Measurements from ENCODE around the gene ANXA2.
"Not testable (repeated sequence)": the region's sequence is repeated elsewhere in the genome, so short reads cannot be mapped to it uniquely, and the experiment has no call there.

ANXA2 gene

DNA sequence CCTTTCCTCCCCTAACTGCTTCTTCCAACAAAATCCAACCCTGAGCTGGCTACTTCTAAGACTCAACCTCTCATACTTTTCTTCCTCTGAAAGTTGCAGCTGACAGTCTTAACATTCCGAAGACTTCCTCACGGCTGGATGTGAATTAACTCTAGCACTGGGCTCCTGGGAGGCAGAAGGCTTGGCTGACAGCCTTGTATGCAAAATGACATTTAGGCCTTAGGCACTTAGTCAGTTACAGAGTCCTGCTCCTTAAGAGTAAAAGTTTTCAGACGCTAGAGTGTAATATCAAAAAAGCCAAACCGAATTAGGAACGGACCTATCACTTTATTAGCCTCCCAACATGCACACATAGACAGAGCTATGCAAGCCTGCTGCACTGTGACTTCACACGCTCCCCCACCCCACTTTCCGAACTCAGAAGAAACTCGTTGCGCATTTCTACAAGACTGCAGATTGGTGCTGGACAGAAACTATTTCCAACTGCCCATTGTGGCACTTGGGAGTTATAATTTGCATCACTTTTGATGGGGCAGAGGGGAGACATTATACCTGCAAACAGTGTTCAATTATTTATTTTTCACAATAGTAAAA lies 15.5 kb upstream of the ANXA2 start:
- no peaks in the 10 kb centered on the region for H3K9me2 ChIP-seq (ENCODE audit: low read depth, low read length)
- TF ChIP-seq EZH2 (IDR thresholded peaks at IDR 0.05; ENCODE audit: borderline replicate concordance, low read length): no peak
- TF ChIP-seq, protein P1, sequence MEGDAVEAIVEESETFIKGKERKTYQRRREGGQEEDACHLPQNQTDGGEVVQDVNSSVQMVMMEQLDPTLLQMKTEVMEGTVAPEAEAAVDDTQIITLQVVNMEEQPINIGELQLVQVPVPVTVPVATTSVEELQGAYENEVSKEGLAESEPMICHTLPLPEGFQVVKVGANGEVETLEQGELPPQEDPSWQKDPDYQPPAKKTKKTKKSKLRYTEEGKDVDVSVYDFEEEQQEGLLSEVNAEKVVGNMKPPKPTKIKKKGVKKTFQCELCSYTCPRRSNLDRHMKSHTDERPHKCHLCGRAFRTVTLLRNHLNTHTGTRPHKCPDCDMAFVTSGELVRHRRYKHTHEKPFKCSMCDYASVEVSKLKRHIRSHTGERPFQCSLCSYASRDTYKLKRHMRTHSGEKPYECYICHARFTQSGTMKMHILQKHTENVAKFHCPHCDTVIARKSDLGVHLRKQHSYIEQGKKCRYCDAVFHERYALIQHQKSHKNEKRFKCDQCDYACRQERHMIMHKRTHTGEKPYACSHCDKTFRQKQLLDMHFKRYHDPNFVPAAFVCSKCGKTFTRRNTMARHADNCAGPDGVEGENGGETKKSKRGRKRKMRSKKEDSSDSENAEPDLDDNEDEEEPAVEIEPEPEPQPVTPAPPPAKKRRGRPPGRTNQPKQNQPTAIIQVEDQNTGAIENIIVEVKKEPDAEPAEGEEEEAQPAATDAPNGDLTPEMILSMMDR (IDR thresholded peaks at IDR 0.05; ENCODE audit: low read length): no peak
- H3K9me3 ChIP-seq (ENCODE audit: low read length): no peaks in the 10 kb centered on the region
- no peak overlapping the region for H3K4me2 ChIP-seq (ENCODE audit: low read length)
- no peaks in the 10 kb centered on the region for H3K27me3 ChIP-seq (ENCODE audit: insufficient read depth, low read length)
- no peaks in the 10 kb centered on the region for H3F3A ChIP-seq (ENCODE audit: insufficient read depth, low read length)
- no peak overlapping the region for H3K4me3 ChIP-seq (ENCODE audit: low read depth, low read length, poor library complexity, severe bottlenecking)
- H3K79me2 ChIP-seq (ENCODE audit: insufficient read depth, low read length): no peaks in the 10 kb centered on the region
- no peaks in the 10 kb centered on the region for H3K36me3 ChIP-seq (ENCODE audit: insufficient read depth, low read length)
- H3K4me1 ChIP-seq (ENCODE audit: insufficient read depth, low read length, severe bottlenecking): no peaks in the 10 kb centered on the region
- no peak overlapping the region for H3K27ac ChIP-seq (ENCODE audit: low read depth, low read length, poor library complexity, severe bottlenecking)
- no peaks in the 10 kb centered on the region for H4K20me1 ChIP-seq (ENCODE audit: insufficient read depth, low read length)
- H2AFZ ChIP-seq (ENCODE audit: low read length): no peak overlapping the region
- H3K9ac ChIP-seq (ENCODE audit: low read length): no peak overlapping the region

DNA sequence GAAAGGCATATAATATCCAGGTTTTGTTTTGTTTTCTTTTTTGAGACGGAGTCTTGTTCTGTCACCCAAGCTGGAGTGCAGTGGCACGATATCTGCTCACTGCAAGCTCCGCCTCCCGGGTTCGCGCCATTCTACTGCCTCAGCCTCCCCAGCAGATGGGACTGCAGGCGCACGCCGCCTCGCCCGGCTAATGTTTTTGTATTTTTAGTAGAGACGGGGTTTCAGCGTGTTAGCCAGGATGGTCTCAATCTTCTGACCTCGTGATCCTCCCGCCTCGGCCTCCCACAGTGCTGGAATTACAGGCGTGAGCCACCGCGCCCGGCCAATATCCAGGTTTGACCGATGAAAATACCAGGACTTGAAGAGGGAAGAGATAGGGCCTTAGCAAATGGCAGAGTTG lies 15.0 kb upstream of the ANXA2 start:
- H3K4me3 ChIP-seq (ENCODE audit: low read depth, low read length, poor library complexity, severe bottlenecking); H3K9me3 ChIP-seq (ENCODE audit: low read length); H3K4me2 ChIP-seq (ENCODE audit: low read length); H3K36me3 ChIP-seq (ENCODE audit: insufficient read depth, low read length); H3K79me2 ChIP-seq (ENCODE audit: insufficient read depth, low read length); H4K20me1 ChIP-seq (ENCODE audit: insufficient read depth, low read length); H2AFZ ChIP-seq (ENCODE audit: low read length); H3F3A ChIP-seq (ENCODE audit: insufficient read depth, low read length); H3K4me1 ChIP-seq (ENCODE audit: insufficient read depth, low read length, severe bottlenecking); H3K27me3 ChIP-seq (ENCODE audit: insufficient read depth, low read length); H3K9me2 ChIP-seq (ENCODE audit: low read depth, low read length); H3K27ac ChIP-seq (ENCODE audit: low read depth, low read length, poor library complexity, severe bottlenecking); H3K9ac ChIP-seq (ENCODE audit: low read length): not testable (repeated sequence)

DNA sequence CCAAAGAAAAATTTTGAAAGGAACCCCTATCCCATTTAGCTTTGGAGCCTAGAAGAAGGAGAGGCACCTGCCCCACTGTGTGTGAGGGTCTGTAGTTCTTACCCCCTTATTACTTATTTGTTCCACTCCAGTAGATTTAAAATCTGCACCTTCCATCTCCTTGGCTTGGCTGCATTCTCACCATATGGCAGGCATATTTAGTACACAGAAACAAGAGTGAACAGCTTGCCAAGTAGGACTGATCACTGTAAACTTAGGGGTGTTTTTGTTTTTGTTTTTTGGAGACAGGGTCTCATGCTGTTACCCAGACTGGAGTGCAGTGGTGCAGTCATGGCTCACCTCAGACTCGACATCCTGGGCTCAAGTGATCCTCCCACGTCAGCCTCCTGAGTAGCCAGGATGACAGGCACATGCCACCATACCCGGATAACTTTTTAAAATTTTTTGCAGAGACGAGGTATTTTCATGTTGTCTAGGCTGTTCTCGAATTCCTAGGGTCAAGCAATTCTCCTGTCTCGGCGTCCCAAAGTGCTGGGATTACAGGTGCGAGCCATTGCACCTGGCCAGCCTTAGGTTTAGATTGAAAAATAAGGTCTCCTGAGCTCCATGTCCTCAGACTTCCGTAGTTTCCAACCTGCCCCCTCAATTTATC lies 14.1 kb upstream of the ANXA2 start:
- no peaks in the 10 kb centered on the region for H3K9me3 ChIP-seq (ENCODE audit: low read length)
- H3K4me1 ChIP-seq (ENCODE audit: insufficient read depth, low read length, severe bottlenecking): no peaks in the 10 kb centered on the region
- no peak overlapping the region for H3K4me2 ChIP-seq (ENCODE audit: low read length)
- H3K27ac ChIP-seq (ENCODE audit: low read depth, low read length, poor library complexity, severe bottlenecking): no peak overlapping the region
- H3K4me3 ChIP-seq (ENCODE audit: low read depth, low read length, poor library complexity, severe bottlenecking): no peak overlapping the region
- H3K79me2 ChIP-seq (ENCODE audit: insufficient read depth, low read length): no peaks in the 10 kb centered on the region
- H3F3A ChIP-seq (ENCODE audit: insufficient read depth, low read length): no peaks in the 10 kb centered on the region
- H2AFZ ChIP-seq (ENCODE audit: low read length): no peak overlapping the region
- TF ChIP-seq, protein P1 (IDR thresholded peaks at IDR 0.05; ENCODE audit: low read length): no peak
- TF ChIP-seq EZH2 (IDR thresholded peaks at IDR 0.05; ENCODE audit: borderline replicate concordance, low read length): no peak
- no peaks in the 10 kb centered on the region for H4K20me1 ChIP-seq (ENCODE audit: insufficient read depth, low read length)
- no peaks in the 10 kb centered on the region for H3K36me3 ChIP-seq (ENCODE audit: insufficient read depth, low read length)
- H3K27me3 ChIP-seq (ENCODE audit: insufficient read depth, low read length): no peaks in the 10 kb centered on the region
- H3K9ac ChIP-seq (ENCODE audit: low read length): no peak overlapping the region
- H3K9me2 ChIP-seq (ENCODE audit: low read depth, low read length): no peaks in the 10 kb centered on the region

DNA sequence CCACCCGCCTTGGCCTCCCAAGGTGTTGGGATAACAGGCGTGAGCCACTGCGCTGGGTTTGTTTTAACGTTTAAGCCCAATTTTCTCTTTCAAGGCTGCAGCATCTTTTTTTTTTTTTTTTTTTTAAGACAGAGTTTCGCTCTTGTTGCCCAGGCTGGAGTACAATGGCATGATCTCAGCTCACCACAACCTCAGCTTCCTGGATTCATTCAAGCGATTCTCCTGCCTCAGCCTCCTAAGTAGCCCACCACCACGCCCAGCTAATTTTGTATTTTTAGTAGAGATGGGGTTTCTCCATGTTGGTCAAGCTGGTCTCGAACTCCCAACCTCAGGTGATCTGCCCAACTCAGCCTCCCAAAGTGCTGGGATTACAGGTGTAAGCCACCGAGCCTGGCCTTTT lies 12.6 kb upstream of the ANXA2 start:
- H4K20me1 ChIP-seq (ENCODE audit: insufficient read depth, low read length); H3K79me2 ChIP-seq (ENCODE audit: insufficient read depth, low read length); H3K9me2 ChIP-seq (ENCODE audit: low read depth, low read length); H3K27me3 ChIP-seq (ENCODE audit: insufficient read depth, low read length); H3K4me2 ChIP-seq (ENCODE audit: low read length); H3K27ac ChIP-seq (ENCODE audit: low read depth, low read length, poor library complexity, severe bottlenecking); H3K4me1 ChIP-seq (ENCODE audit: insufficient read depth, low read length, severe bottlenecking); H3K9me3 ChIP-seq (ENCODE audit: low read length); H3F3A ChIP-seq (ENCODE audit: insufficient read depth, low read length); H3K36me3 ChIP-seq (ENCODE audit: insufficient read depth, low read length); H3K9ac ChIP-seq (ENCODE audit: low read length); H2AFZ ChIP-seq (ENCODE audit: low read length); H3K4me3 ChIP-seq (ENCODE audit: low read depth, low read length, poor library complexity, severe bottlenecking): not testable (repeated sequence)

Data from OCI-LY1 (cell line).